ENCODE data around the gene BHLHE41. TPM values are rescaled to one million over a fixed set of nuclear protein-coding genes. Genes with fewer than 3 reads are reported as not detected.

BHLHE41 gene
- total RNA-seq, 1 donor, result 4.3 TPM

GRCh38 chr12:26134540-26134939 lies 9.7 kb upstream of the BHLHE41 start:
- Histone ChIP-seq H3K27ac (ENCODE audit: low read depth, low read length) (no peak overlapping the region), H3K4me3 (ENCODE audit: insufficient read depth, low read length) (no peak overlapping the region), H2AFZ (ENCODE audit: low read length) (no peak overlapping the region), H3K27me3 (ENCODE audit: insufficient read depth, low read length) (peaks cover 18% of the 10 kb centered on the region), H3K36me3 (ENCODE audit: insufficient read depth, low read length) (no peaks in the 10 kb centered on the region), H4K20me1 (ENCODE audit: insufficient read depth, low read length) (no peaks in the 10 kb centered on the region), H3K4me1 (ENCODE audit: insufficient read depth, low read length) (no peaks in the 10 kb centered on the region), H3K79me2 (ENCODE audit: insufficient read depth, low read length) (no peaks in the 10 kb centered on the region), H3K4me2 (ENCODE audit: insufficient read depth, low read length) (no peak overlapping the region), H3K9me3 (ENCODE audit: low read depth, low read length) (no peaks in the 10 kb centered on the region)
- TF ChIP-seq, protein P1, sequence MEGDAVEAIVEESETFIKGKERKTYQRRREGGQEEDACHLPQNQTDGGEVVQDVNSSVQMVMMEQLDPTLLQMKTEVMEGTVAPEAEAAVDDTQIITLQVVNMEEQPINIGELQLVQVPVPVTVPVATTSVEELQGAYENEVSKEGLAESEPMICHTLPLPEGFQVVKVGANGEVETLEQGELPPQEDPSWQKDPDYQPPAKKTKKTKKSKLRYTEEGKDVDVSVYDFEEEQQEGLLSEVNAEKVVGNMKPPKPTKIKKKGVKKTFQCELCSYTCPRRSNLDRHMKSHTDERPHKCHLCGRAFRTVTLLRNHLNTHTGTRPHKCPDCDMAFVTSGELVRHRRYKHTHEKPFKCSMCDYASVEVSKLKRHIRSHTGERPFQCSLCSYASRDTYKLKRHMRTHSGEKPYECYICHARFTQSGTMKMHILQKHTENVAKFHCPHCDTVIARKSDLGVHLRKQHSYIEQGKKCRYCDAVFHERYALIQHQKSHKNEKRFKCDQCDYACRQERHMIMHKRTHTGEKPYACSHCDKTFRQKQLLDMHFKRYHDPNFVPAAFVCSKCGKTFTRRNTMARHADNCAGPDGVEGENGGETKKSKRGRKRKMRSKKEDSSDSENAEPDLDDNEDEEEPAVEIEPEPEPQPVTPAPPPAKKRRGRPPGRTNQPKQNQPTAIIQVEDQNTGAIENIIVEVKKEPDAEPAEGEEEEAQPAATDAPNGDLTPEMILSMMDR (IDR thresholded peaks at IDR 0.05; ENCODE audit: extremely low read depth, low read depth, low read length), result no peak
- DNase-seq (ENCODE audit: insufficient read length, low spot score, missing footprints), result no peak

GRCh38 chr12:26133521-26133920 lies 8.7 kb upstream of the BHLHE41 start:
- H3K4me2 ChIP-seq (ENCODE audit: insufficient read depth, low read length), result no peak overlapping the region
- H3K36me3 ChIP-seq (ENCODE audit: insufficient read depth, low read length), result no peaks in the 10 kb centered on the region
- peaks cover 25% of the 10 kb centered on the region for H3K27me3 ChIP-seq (ENCODE audit: insufficient read depth, low read length)
- H3K27ac ChIP-seq (ENCODE audit: low read depth, low read length), result no peak overlapping the region
- no peaks in the 10 kb centered on the region for H3K79me2 ChIP-seq (ENCODE audit: insufficient read depth, low read length)
- H3K4me1 ChIP-seq (ENCODE audit: insufficient read depth, low read length), result no peaks in the 10 kb centered on the region
- no peaks in the 10 kb centered on the region for H4K20me1 ChIP-seq (ENCODE audit: insufficient read depth, low read length)
- no peaks in the 10 kb centered on the region for H3K9me3 ChIP-seq (ENCODE audit: low read depth, low read length)
- H3K4me3 ChIP-seq (ENCODE audit: insufficient read depth, low read length), result no peak overlapping the region
- H2AFZ ChIP-seq (ENCODE audit: low read length), result no peak overlapping the region
- no peak for DNase-seq (ENCODE audit: insufficient read length, low spot score, missing footprints)
- TF ChIP-seq, protein P1 (IDR thresholded peaks at IDR 0.05; ENCODE audit: extremely low read depth, low read depth, low read length), result no peak

- H3K36me3 ChIP-seq (ENCODE audit: insufficient read depth, low read length), result no peaks in the 10 kb centered on the region
- H2AFZ ChIP-seq (ENCODE audit: low read length), result no peak overlapping the region
- H3K79me2 ChIP-seq (ENCODE audit: insufficient read depth, low read length), result no peaks in the 10 kb centered on the region
These were observed 8.0 kb upstream of the BHLHE41 start for GRCh38 chr12:26132866-26133265.

DNA sequence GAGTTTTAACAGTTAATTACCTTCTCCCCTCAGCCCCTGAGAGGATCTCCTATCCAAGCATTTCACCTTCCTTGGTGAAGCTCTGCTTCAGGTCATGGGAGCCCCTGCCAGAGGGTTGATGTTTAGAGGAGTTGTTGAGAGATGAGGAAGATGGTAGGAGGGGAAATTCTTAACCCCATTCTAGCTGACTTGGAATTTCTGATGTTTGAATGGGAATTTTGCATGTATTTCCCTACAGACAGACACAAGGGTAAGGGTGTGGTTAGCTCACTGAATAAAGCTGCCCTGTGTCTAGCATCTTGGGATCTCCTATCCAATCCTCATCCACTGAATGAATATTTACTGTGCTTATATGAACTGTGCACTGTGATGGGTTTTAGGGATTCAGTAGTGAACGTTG lies 7.1 kb upstream of the BHLHE41 start:
- H3K27me3 ChIP-seq (ENCODE audit: insufficient read depth, low read length), result peaks cover 41% of the 10 kb centered on the region
- no peak overlapping the region for H3K27ac ChIP-seq (ENCODE audit: low read depth, low read length)
- H3K4me2 ChIP-seq (ENCODE audit: insufficient read depth, low read length), result no peak overlapping the region
- no peaks in the 10 kb centered on the region for H3K79me2 ChIP-seq (ENCODE audit: insufficient read depth, low read length)
- no peak overlapping the region for H3K4me3 ChIP-seq (ENCODE audit: insufficient read depth, low read length)
- H3K36me3 ChIP-seq (ENCODE audit: insufficient read depth, low read length), result no peaks in the 10 kb centered on the region
- DNase-seq (ENCODE audit: insufficient read length, low spot score, missing footprints), result no peak
- H2AFZ ChIP-seq (ENCODE audit: low read length), result no peak overlapping the region
- TF ChIP-seq, protein P1 (IDR thresholded peaks at IDR 0.05; ENCODE audit: extremely low read depth, low read depth, low read length), result no peak
- peaks cover under 1% of the 10 kb centered on the region for H3K4me1 ChIP-seq (ENCODE audit: insufficient read depth, low read length)
- H3K9me3 ChIP-seq (ENCODE audit: low read depth, low read length), result no peaks in the 10 kb centered on the region
- H4K20me1 ChIP-seq (ENCODE audit: insufficient read depth, low read length), result no peaks in the 10 kb centered on the region

More at GRCh38 chr12:26132866-26133265, 8.0 kb upstream of the BHLHE41 start:
- Histone ChIP-seq H3K27me3 (ENCODE audit: insufficient read depth, low read length) (peaks cover 32% of the 10 kb centered on the region), H3K4me3 (ENCODE audit: insufficient read depth, low read length) (no peak overlapping the region), H3K4me1 (ENCODE audit: insufficient read depth, low read length) (no peaks in the 10 kb centered on the region), H3K9me3 (ENCODE audit: low read depth, low read length) (no peaks in the 10 kb centered on the region), H3K27ac (ENCODE audit: low read depth, low read length) (no peak overlapping the region), H3K4me2 (ENCODE audit: insufficient read depth, low read length) (no peak overlapping the region), H4K20me1 (ENCODE audit: insufficient read depth, low read length) (no peaks in the 10 kb centered on the region)
- DNase-seq (ENCODE audit: insufficient read length, low spot score, missing footprints), result no peak
- TF ChIP-seq, protein P1 (IDR thresholded peaks at IDR 0.05; ENCODE audit: extremely low read depth, low read depth, low read length), result no peak

Data from osteoblast (primary cell).